GM19452 (cell line): ENCODE data around the gene CDH13.

Experiments used
- ATAC-seq: cut with Tn5 transposase; IDR thresholded peaks from one replicate; pipeline ENCODE4 v1.9.1; 2021; ENCODE audit not compliant: unreplicated experiment

Gene CDH13

DNA sequence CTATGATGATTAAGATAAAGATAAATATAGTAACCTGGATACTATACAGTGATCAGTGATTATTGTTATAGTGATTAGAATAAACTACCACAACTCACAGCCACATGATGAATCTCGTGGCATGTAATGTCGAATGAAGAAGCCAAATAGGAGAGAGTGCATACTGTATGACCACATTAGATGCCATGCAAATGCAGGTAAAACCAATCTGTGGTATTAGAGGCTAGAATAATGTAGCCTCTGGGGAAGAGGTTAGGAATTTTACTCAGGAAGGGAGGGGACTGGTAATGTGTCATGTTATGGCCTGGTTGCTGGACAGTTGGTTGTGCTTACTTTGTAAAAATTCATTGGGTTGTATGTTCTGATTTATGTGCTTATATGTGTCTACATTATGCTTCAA is 402.7 kb downstream of the CDH13 start:
- ATAC-seq, result no peak

DNA sequence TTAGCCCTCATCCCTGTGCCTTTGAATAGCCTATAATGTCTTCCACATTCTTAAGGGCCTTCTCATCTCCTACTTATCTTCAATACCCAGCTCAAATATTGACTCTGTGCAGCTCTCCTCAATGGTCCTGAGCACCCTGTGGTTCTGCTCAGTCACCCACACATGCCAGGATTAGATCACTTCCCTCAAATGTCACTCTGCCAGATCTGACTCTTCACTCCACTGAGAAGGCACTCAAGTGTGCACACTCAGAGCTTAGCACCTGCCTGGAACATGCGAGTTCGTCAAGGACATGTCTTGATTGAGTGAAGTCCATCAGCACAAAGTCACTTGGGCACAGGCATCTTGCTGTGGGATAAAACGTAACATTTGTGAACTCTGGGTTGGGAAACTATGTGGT is 404.8 kb downstream of the CDH13 start:
- no peak for ATAC-seq

DNA sequence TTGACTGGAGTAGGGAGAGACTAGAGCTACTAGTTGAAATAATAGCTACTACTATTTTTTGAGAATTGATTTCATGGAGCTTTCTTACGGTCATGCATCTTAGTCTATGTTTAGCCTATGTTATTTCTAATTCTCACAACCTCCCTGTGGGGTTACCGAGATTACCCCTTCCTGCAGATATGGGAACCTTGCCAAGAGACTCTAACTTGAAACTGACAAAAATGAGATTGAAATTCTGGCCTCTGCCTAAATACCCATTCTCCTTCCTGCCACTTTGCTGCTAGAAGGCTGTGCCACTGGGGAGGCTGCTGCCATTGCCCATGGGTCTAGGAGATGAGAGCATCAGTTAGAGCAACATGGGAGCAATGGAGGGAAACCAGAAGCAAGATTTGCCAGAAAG is 410.3 kb downstream of the CDH13 start:
- no peak for ATAC-seq

DNA sequence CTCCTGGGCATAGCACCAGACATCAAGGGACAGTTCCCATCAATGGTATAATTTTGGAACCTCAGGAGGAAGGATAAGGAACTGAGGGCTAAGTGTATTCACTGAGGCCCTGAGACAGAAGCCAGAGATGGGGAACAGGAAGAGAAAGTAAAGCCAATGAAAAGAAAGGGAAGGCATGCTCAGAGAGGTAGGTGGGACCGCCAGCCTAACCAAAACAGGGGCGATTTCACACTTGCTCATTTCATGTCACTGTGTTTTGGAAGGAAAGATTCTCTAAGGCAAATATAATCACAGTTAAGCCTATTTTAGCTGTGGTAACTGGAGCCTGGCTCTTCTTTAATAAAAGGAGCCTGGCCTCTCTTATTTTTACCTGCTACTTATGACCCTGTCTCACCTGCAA is 411.1 kb downstream of the CDH13 start:
- no peak for ATAC-seq

DNA sequence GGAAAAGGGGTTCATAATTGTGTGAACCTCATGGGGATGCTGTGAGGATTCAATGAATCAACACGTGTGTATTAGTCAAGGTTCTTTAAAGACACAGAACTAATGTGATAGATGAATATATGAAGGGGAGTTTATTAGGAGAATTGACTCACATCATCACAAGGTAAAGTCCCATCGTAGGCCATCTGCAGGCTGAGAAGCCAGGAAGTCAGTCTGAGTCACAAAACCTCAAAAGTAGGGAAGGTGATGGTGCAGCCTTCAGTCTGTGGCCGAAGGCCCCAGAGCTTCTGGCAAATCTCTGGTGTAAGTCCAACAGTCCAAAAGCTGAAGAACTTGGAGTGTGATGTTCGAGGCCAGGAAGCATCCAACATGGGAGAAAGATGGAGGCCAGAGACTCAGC is 413.4 kb downstream of the CDH13 start:
- no peak for ATAC-seq

DNA sequence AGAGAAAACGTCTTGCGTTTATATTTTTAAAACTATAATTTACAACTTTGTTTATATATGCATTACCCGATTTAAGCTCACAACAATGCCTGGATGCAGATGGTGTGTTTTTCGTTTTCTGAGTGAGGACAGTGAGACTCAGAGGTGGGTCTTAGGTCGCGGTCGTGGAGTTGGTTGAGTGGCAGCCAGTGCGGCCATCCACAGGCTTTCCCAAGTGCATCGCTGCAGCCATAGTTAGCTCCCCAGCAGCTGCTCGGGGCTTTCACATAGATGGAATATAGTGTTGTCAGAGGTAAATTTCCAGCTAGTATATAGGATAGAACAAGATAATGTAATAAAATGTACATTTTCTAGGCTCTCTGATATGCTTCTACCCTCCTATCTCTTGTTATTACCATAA is 417.8 kb downstream of the CDH13 start:
- ATAC-seq, result no peak

DNA sequence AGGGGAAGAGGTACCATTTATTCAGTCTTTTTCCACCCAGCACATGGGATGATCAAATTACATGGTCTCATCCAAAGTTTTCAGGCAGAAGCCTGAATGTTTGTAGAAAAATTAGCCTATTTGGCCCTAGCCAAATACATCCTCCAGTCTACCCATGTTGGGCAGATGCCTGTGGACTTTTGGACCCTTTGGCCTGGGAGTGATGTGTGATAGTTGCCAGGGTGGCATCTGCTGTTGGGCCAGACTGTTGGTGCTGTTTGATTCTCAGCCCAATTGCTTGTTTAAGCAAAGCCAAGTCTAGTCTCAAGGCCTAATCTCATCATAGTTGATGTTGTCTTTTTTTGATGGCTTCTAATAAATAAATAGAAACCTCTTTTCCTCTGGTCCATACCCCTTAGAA is 419.0 kb downstream of the CDH13 start:
- ATAC-seq, result no peak

DNA sequence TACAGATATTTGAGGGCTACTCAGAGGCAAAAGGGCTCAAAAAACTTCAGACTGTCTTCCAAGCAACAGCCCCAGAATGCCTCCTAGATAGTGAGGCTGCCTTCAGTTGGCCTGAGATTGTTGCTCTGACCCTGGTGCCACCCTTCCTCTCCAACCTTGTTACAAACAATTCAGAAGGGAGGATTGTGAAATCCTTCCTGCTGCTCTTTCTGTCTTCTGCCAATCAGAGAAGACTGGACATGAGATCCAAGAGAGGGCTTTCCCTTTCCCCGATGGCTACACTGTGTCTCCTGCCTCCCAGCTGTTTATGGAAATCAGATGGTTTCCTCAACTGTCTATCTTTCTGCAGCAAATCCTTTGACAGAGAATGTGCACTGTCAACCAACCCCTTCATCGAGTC is 419.9 kb downstream of the CDH13 start:
- ATAC-seq, result no peak

DNA sequence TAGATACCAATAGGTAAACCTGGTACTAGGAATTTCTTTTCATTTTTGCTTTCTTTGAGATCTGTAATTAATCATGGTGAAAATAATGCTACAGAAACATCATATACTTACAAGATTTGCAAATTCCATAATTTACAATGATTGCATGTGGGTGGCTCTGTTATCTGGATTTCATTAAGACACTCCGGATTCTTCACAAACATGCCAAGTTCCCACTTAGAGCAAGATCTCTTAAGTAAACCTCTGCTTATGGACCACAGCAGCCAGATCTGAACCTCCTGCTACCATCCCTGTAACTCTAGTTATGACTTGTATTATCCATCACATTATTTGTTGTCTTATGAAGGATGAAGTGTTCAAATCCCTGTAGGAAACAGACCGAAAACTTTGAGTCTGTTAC is 424.7 kb downstream of the CDH13 start:
- no peak for ATAC-seq

DNA sequence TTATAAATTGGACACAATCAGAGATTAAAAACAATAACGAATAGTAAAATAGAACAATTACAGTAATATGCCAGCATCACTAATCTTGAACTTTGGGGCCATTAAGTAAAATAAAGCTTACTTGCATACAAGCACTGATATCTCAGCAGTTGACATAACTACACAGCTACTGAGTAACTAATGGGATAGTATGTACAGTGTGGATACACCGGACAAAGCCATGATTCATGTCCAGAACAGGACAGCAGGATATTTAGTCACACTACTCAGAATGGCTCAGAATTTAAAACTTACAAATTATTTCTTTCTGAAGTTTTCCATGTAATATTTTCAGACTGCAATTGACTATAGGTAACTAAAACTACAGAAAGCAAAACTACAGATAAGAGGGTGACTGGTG is 427.5 kb downstream of the CDH13 start:
- no peak for ATAC-seq

DNA sequence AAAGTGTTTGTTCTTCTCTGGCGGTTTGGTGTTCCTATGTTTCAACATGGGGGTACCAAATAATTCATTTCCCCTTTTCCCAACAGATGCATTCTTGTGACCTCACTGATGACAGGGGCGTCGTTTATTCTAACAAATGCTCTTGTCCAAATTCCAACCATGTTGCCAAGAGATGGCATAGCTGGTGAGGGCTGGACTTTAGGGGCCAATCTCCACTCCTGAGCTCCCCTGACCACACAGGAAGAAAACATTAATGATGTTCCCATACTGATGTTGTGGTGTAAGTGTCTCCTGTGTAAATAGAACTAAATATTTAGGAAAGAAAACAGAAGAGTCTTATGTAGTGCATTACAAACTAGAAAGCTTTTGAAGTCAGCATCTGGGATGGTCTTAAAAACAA is 431.6 kb downstream of the CDH13 start:
- no peak for ATAC-seq

DNA sequence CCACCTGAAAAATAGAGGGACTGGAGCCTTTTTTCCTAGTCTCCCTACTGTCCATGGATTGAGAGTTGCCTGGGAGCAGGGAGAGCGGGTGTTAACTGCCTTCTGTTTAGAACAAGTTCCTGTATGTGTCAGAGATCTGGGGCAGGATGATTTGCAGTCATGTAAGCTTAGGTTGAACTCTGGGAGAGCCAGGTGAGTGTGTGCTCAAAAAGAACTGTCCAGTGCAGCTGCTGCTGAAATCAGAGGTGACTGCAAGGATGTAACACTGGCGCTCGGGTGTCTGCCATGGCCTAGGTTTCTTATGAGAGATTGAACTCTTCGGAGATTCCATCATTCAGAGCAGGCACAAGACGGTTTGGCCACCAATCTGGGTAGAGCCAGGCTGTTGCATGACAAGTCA is 432.5 kb downstream of the CDH13 start:
- no peak for ATAC-seq

DNA sequence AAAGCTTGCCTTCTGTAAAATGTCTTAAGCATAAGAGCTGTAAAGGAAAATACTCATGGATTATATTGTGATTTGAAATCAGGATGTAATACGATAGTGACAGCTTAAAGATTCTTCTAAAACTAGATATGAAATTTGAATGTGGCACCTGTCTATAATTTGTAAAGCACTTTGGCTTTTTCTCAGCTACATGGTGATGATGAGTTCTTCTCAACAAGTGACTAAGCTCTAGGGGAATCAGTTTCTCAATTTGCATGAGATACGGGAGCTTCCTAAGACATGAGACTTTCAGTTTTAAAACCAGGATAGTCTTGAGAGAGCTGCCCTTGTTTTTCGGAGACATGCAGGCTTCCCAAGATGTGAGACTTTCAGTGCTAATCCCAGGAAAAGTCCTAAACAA is 439.2 kb downstream of the CDH13 start:
- ATAC-seq, result no peak

DNA sequence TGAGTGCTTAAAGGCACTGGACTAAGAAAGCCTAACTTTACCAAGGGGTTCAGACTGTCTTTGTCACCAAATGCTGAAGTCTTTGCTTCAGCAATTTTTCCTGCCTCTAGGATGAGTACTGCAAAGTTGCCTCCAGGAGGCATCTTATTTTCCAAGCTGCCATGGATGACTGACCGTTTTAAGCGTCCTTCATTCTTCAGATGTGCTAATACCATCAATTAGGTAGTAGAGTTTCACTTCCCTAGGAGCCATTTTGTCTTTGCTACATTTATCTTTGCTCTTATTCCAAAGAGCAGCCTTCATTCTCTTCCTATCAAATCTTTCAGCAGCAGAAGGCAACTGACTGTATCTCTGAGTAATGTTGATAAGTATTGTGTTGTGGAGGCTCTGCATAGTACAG is 440.1 kb downstream of the CDH13 start:
- no peak for ATAC-seq

DNA sequence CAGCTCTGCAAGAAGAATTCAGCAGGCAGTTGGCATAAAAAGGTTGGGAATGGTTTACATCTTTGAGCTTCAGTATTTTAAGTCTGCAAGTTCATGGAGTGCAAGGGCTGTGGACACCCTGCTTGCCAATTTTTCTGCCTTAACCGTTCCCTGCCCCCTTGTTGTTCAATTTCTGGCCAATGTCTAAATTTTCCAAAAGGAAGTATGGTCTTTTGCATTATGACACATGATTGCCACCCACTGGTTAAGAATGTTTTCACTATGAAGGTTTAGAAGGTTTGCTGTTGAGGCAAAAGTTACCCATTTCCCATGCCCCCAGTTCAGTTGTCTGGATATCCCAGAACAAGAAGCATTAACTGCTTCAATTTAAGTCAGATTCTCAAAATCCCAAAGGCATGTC is 441.9 kb downstream of the CDH13 start:
- no peak for ATAC-seq

DNA sequence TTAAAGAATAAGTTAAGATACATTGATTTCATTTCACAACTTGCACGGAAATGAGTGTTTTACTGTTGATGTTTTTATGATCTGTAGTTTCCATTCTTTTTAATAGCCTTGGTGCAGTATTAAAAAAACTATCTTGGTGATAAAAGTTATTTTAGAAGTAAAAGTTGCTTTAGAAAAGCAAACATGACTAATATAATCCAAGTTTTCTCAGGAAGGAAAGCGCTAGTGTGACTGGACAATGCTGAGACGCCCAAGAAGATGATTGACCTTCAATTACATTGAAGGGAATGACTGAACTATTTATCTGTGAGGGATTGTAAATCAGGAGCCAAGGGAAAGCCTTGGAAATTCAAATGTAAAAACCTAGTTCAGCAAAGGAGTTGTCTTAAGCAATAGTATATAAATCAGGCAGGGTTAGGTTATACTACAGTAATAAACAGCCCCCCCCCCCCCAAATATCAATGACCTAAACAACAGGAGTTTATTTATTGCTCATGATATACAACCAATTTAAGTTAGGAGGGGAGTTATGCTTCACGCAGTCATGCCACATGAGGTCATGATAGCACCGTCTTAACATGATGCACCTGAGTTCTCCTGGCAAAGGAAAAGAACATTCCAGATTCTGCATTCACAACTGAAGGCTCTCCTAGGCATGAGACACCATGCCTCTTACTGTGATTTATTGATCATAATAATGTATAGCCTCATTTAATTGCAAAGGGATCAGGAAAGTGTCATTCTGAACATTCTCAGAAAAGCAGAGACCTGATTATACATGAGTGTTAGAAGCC is 443.8 kb downstream of the CDH13 start:
- ATAC-seq, result no peak

DNA sequence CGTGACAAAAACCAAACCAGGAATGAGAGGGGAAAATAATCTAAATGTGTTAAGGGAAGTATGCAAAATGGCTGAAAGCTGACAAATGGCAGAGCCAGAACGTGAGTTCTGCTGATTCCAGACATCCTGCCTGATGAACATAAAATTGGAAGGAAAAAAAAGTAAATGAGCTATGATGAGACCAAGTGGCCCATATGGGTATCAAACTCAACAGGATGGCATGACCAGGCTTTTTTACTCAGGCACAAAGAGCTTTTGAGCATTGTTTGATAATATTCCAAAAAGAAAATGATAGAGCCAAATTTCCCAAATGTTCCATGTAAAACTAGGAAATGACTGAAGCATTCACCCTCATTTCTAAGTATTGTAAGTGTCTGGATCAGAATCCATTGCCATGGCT is 449.2 kb downstream of the CDH13 start:
- no peak for ATAC-seq

DNA sequence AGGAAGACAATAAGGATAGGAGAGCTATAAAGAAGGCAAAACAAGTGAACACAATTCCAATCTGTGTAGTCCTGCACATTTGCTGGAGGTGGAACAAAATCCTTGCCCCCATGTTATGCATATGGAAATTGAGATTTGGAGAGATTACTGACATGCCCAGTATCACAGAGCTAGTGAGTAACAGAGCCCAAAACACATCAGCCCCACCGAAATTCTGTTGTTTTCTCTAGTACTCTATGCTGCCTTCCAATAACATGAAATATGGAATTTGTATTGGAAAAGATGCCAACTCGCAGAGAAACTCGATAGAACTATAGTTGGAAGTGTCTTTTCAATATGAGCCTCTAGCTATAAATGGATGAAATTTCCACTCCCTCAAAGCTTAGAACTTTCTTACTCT is 456.6 kb downstream of the CDH13 start:
- no peak for ATAC-seq

DNA sequence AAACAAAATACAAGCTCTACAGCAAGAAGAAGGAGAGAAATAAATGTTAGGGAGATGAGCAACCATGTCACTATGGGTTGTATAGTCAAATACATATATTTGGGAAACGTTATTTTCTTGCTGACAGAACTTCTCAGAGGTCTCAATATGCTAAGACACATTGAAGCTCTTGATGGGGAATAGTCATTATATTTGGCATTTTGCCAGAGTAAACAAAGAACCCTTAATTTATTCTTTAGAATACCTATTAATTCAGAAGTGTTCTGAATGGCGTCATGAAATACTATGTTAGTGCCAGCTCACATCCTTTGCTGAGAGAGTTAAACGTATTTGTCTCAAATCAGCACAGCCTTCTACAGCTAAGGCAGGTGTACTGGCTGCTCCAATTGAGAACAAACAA is 458.9 kb downstream of the CDH13 start:
- ATAC-seq, result no peak

DNA sequence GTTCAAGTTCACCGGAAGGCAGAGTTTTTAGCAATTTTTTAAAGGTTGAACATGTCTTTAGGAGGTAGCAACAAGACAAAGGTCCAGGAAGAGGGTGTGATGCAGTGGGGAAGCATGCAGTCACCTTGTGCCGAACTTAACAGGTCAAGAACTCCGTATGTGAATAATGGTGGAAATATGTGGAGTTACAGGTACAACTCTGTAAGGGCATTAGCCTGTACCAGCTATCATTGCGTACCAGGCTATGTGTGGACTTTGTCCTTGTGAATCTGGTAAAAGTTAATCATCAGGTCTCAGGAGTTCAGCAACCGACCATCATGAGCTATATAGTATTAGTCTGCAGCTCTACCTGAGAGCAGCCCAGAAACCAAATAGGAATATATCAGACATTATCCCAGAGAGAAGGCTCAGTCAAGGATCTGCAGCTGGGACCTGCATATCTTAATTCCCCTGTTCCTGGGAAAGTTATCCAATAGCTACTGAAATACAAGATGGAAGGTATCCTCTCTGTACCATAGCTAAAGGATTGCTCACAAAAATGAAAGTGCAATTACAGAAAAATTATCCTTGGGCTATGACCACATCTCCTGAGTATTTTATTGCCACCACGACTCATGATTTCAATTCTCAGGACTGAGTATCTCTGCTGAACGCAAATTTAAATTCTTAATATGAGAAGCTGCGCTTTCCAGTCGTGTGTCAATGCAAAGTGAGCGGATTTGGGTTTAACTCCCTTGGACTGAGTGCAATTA is 469.3 kb downstream of the CDH13 start:
- ATAC-seq, result no peak

DNA sequence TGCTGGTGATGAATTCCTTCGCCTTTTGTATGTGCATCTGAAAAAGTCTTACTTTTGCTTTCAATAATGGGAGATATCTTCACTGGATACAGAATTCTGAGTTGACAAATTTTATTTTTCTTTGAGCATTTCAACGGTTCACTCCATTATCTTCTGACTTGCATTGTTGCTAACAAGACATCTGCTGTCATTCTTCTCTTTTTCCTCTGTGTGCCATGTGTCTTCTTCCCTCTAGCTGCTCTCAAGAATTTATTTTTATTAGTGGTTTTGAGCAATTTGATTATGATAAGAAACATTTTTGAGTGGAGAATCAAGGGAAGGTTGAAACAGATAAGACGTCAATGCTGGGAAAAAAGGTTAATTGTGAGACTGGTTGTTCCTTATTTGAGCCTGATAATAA is 471.8 kb downstream of the CDH13 start:
- no peak for ATAC-seq

DNA sequence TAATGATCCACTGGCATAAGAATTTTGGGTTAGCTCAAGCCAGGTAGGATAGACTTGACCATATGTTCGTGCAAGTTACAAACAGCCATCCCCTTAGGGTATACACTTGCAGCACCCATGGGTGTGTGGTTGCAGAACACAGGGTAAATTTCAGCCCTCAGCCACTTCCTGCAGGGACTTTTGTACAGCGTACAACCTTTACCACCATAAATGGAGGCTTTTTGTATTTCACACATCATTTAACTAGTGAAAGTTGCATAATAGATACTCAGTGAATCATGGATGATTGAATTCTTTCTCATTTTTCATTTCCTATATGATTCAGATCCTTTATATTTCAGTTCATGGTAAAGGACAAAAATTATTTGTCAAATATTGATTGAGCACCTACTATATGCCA is 473.9 kb downstream of the CDH13 start:
- no peak for ATAC-seq

DNA sequence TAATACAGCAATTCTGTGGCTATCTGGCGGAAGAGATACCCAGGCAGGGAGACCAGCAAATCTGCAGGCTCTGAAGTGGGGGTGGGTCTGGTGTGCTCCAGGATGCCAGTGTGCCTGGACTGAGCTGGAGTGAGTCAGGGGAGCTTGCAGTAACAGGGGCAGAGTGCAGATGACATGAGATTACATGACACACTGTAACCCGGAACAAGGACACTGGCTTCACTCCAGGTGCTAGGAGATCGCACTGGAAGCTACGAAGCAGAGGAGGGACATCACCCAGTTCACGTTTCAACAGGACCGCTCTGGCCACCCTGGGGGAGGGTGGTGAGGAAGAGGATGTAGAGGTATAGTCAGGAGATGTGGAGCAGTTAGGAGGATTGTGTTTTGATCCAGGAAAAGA is 475.6 kb downstream of the CDH13 start:
- ATAC-seq, result no peak
